HG02943 (cell line): ENCODE results near the gene APCDD1L.

Source experiments
- ATAC-seq: cut with Tn5 transposase; IDR thresholded peaks from one replicate; pipeline ENCODE4 v1.9.1; 2021; ENCODE audit warnings: mild to moderate bottlenecking, low read depth, moderate library complexity; ENCODE audit not compliant: unreplicated experiment

The APCDD1L gene

GRCh38 chr20:58492795-58493524 lies 22.2 kb downstream of the APCDD1L start:
- no peak for ATAC-seq

GRCh38 chr20:58492074-58492718 lies 23.0 kb downstream of the APCDD1L start:
- ATAC-seq = no peak

GRCh38 chr20:58486207-58486606 lies 29.0 kb downstream of the APCDD1L start:
- no peak for ATAC-seq

GRCh38 chr20:58485393-58485792 lies 29.8 kb downstream of the APCDD1L start:
- ATAC-seq = no peak

- no peak for ATAC-seq
Observed at GRCh38 chr20:58483470-58483869, 31.7 kb downstream of the APCDD1L start.

- ATAC-seq = no peak
Observed at GRCh38 chr20:58483051-58483450, 32.1 kb downstream of the APCDD1L start.

- ATAC-seq = no peak
Observed at GRCh38 chr20:58482416-58482815, 32.8 kb downstream of the APCDD1L start.

- no peak for ATAC-seq
Observed at GRCh38 chr20:58481481-58482021, 33.6 kb downstream of the APCDD1L start.

- no peak for ATAC-seq
Observed at GRCh38 chr20:58480551-58481336, 34.5 kb downstream of the APCDD1L start.

- no peak for ATAC-seq
Observed at GRCh38 chr20:58479726-58480440, 35.3 kb downstream of the APCDD1L start.

GRCh38 chr20:58478141-58478805 lies 36.9 kb downstream of the APCDD1L start:
- ATAC-seq = no peak

- ATAC-seq = no peak
Observed at GRCh38 chr20:58475466-58475865, 39.7 kb downstream of the APCDD1L start.

GRCh38 chr20:58473453-58474425 lies 41.5 kb downstream of the APCDD1L start:
- ATAC-seq = no peak

GRCh38 chr20:58472273-58473018 lies 42.8 kb downstream of the APCDD1L start:
- ATAC-seq = no peak

GRCh38 chr20:58471193-58472164 lies 43.7 kb downstream of the APCDD1L start:
- ATAC-seq = no peak

GRCh38 chr20:58470336-58471192 lies 44.6 kb downstream of the APCDD1L start:
- no peak for ATAC-seq
